GM19468 (cell line): ENCODE data around the gene TIGAR.
A peak's percentile ranks its signal among the peaks of the same experiment; 100 is the strongest.

Experiments
- ATAC-seq: cut with Tn5 transposase; IDR thresholded peaks from one replicate; pipeline ENCODE4 v1.9.1; 2021; ENCODE audit warnings: mild to moderate bottlenecking, moderate library complexity, moderate number of reproducible peaks; ENCODE audit not compliant: unreplicated experiment; ENCODE audit errors: extremely low read depth

Gene TIGAR

DNA sequence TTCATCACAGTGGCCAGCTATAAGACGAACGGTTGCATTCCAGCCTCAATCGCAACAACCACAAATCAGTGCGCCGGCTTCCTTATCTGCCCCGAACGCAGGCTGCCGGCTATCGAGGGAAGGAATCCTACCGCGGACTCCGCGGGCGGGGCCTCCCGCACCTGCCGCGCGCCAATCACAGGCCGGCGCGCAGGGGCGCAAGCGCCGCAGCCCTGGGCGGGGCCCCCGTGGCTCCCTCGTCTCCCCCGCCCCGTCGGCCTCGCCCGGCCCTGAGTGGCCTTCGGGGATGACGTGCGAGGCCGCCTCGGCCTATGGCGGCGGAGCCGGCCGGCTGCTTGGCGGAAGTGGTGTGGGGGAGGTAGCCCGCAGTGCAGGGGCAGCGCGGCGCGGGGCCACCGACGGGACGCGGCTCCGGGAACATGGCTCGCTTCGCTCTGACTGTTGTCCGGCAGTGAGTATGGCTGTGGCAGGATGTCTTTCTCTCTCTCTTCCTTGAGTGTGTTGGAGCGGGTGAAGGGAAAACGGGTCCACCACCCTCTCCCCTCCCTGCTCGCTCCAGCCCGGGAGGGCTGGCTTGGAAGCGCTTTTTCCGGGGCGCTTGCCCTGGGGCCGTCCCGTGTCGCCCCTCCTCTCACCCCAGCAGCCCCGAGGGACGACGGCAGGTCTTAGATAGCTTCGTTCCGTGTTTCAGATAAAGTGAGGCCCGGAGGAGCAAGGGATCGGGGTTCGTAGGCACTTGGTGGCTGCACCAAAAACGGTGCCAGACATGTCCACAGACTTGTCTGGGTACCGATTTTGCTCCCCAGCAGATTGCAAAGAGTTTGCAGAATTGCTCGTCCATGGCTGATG is at the start of gene TIGAR:
TIGAR (plus strand) TSS at position 361 of the 849 bp plus-strand sequence; CDS start at position 420, 59 bp downstream.
- ATAC-seq: peak; percentile 96

GRCh38 chr12:4271717-4272423 is 49.1 kb upstream of the TIGAR start:
- ATAC-seq: peak; percentile 31

DNA sequence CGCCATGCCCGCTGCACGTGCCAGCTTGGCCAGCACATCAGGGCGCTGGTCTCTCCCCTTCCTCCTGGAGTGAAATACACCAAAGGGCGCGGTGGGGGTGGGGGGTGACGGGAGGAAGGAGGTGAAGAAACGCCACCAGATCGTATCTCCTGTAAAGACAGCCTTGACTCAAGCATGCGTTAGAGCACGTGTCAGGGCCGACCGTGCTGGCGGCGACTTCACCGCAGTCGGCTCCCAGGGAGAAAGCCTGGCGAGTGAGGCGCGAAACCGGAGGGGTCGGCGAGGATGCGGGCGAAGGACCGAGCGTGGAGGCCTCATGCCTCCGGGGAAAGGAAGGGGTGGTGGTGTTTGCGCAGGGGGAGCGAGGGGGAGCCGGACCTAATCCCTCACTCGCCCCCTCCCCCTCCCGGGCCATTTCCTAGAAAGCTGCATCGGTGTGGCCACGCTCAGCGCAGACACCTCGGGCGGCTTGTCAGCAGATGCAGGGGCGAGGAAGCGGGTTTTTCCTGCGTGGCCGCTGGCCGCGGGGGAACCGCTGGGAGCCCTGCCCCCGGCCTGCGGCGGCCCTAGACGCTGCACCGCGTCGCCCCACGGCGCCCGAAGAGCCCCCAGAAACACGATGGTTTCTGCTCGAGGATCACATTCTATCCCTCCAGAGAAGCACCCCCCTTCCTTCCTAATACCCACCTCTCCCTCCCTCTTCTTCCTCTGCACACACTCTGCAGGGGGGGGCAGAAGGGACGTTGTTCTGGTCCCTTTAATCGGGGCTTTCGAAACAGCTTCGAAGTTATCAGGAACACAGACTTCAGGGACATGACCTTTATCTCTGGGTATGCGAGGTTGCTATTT is 48.4 kb upstream of the TIGAR start:
- ATAC-seq: peak; percentile 7

DNA sequence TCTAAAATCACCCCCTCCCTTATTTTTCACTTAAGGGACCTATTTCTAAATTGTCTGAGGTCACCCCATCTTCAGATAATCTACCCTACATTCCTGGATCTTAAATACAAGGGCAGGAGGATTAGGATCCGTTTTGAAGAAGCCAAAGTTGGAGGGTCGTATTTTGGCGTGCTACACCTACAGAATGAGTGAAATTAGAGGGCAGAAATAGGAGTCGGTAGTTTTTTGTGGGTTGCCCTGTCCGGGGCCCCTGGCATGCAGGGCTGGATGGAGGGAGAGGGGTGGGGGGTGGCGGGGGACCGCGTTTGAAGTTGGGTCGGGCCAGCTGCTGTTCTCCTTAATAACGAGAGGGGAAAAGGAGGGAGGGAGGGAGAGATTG is 47.8 kb upstream of the TIGAR start:
- ATAC-seq: no peak

DNA sequence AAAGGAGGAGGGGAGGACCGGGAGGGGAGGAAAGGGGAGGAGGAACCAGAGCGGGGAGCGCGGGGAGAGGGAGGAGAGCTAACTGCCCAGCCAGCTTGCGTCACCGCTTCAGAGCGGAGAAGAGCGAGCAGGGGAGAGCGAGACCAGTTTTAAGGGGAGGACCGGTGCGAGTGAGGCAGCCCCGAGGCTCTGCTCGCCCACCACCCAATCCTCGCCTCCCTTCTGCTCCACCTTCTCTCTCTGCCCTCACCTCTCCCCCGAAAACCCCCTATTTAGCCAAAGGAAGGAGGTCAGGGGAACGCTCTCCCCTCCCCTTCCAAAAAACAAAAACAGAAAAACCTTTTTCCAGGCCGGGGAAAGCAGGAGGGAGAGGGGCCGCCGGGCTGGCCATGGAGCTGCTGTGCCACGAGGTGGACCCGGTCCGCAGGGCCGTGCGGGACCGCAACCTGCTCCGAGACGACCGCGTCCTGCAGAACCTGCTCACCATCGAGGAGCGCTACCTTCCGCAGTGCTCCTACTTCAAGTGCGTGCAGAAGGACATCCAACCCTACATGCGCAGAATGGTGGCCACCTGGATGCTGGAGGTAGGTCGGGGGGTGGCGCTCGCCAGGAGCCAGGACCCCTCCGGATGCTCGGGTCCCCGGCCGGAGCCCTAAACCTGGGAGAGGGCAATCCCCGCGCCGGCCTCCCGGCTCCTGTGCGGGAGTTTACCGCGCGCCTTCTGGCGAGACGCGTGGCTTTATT is 47.2 kb upstream of the TIGAR start, which contains the start of gene CCND2:
CCND2 (plus strand) TSS at position 111 of the 744 bp plus-strand sequence; CDS start at position 390, 279 bp downstream.
- no peak for ATAC-seq

GRCh38 chr12:4274396-4275015 is 46.5 kb upstream of the TIGAR start:
- ATAC-seq: no peak

GRCh38 chr12:4275016-4275869 is 45.8 kb upstream of the TIGAR start:
- ATAC-seq: no peak

DNA sequence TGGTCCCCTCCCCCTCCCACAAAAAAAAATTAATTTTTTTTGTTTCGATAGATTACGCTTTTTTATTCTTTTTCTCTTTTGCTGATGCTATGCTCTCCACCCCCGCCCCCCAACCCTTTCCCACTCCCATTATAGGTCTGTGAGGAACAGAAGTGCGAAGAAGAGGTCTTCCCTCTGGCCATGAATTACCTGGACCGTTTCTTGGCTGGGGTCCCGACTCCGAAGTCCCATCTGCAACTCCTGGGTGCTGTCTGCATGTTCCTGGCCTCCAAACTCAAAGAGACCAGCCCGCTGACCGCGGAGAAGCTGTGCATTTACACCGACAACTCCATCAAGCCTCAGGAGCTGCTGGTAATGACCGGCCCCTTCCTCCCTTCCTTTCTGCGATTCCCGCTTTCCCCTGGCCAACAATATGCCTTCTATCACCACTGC is 45.1 kb upstream of the TIGAR start:
- no peak for ATAC-seq

GRCh38 chr12:4276524-4277204 is 44.3 kb upstream of the TIGAR start:
- no peak for ATAC-seq

- ATAC-seq: no peak
Observed at GRCh38 chr12:4277205-4277543, 43.8 kb upstream of the TIGAR start.

GRCh38 chr12:4277857-4278256 is 43.2 kb upstream of the TIGAR start:
- no peak for ATAC-seq

- no peak for ATAC-seq
Observed at GRCh38 chr12:4278329-4279197, 42.5 kb upstream of the TIGAR start.

- no peak for ATAC-seq
Observed at GRCh38 chr12:4279198-4279690, 41.8 kb upstream of the TIGAR start.

DNA sequence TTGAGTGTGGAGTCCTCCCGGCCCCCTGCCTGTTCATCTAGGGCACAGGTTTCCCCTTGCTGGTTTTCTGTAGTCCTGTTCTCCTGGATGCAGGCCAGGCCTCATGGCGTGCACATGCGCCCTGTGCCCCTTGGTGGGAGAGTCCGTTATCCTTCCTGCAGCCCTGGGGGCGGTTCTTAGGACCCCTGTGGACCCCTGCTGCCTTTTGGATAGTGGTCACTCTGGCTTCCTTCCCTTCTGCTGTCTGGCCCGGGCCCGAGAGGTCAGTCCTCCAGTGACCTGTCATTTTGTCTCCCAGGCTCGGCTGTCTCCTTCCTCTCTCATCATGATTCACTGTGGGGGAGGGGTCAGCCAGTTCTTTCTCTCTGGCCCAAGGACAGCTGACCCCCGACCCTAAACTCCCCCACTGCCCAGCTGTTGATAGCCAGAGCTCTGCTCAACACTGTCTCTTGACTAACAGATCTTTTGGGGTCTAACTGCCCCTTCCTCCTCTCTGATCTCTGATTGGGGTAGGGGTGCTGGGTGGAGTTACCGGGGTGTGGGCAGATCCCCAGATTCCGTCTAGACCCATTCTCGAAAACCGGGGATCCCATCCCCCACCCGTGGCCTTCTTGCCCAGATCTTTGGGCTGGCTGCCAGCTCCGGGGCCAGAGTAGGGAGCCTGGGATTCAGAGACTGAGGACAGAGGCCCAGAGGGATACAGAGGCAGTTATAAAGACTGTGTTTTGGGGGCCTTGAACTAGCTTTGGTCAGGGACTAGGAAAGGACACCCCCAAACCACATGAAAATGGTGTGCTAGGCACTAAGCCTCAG is 40.5 kb upstream of the TIGAR start:
- ATAC-seq: no peak

DNA sequence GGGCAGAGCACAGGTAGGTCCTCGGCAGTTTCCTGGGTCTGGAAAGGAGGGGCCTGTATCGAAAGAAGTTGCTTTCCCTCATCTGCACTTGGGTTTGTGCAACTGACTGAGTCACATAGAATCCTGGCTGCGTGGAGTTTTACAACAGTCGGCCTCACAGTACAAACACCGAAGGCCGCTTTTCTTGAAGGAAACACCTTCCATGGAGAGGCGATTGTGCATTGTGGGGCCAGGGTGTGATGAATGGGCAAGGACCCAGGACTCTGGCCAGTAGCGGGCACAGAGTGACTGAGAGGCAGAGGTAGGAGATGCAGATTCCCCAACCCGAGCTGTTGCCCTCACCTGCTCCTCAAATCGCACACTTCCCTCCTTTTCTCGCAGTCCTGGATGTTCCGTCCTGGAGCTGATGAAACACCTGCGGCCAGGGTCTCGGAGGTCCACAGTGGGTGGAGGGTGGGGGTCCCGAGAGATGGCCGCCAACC is 39.8 kb upstream of the TIGAR start:
- no peak for ATAC-seq
